Stimulated activated naive CD8-positive, alpha-beta T cell treated with anti-CD3 and anti-CD28 coated beads, Interleukin-15, amount 100 ng/mL, for 72 hours (primary cell): ENCODE data around the gene CLMN.
A peak's percentile ranks its signal among the peaks of the same experiment; 100 is the strongest.
"Not testable (repeated sequence)": the region's sequence is repeated elsewhere in the genome, so short reads cannot be mapped to it uniquely, and the experiment has no call there.

Source experiments
- ATAC-seq: fragments of 150-1000 bp; cut with Tn5 transposase; 2 replicates; pipeline ENCODE4 v1.10.0; 2021; ENCODE audit warnings: mild to moderate bottlenecking, moderate library complexity
- DNase-seq, 2 donors: peaks; one replicate each; pipeline ENCODE4 v3.0.0; 2021 to 2022
- H3K27ac Mint-ChIP-seq, 2 donors: one replicate each; pipeline ENCODE4 v1.8.0; 2022; ENCODE audit warnings: mild to moderate bottlenecking in 2 of 2, mixed read lengths in 2 of 2, moderate library complexity in 2 of 2
- H3K27me3 Mint-ChIP-seq: one replicate; pipeline ENCODE4 v1.8.0; 2022; ENCODE audit warnings: mixed read lengths
- H3K4me1 Mint-ChIP-seq: one replicate; pipeline ENCODE4 v1.8.0; 2022; ENCODE audit warnings: mild to moderate bottlenecking, mixed read lengths
- H3K4me3 Mint-ChIP-seq, 2 donors: one replicate each; pipeline ENCODE4 v1.8.0; 2022; ENCODE audit warnings: mild to moderate bottlenecking in 2 of 2, mixed read lengths in 2 of 2, moderate library complexity in 1 of 2
- H3K9me3 Mint-ChIP-seq, 2 donors: one replicate each; pipeline ENCODE4 v1.8.0; 2022; ENCODE audit warnings: mixed read lengths in 2 of 2

The CLMN gene

GRCh38 chr14:95192311-95192710, 127.4 kb downstream of the CLMN start:
- Mint-ChIP-seq H3K4me3 (no peak overlapping the region), H3K4me1 (peaks cover 16% of the 10 kb centered on the region), H3K27ac (peak overlapping the region in 1 of 2 donors; percentile 57), H3K9me3 (peaks cover 4 to 6% of the 10 kb centered on the region in 2 donors), H3K27me3 (peaks cover 25% of the 10 kb centered on the region)
- DNase-seq (no peak), ATAC-seq (no peak)

GRCh38 chr14:95191445-95192199, 128.1 kb downstream of the CLMN start:
- Mint-ChIP-seq H3K27ac (peak overlapping the region; percentile 71 to 81), H3K4me3 (no peak overlapping the region), H3K27me3 (peaks cover 32% of the 10 kb centered on the region), H3K4me1 (peaks cover 15% of the 10 kb centered on the region), H3K9me3 (peaks cover 4 to 6% of the 10 kb centered on the region in 2 donors)
- DNase-seq, result no peak
- ATAC-seq, result no peak

GRCh38 chr14:95190857-95191256, 128.9 kb downstream of the CLMN start:
- Mint-ChIP-seq H3K9me3 (peaks cover 4 to 6% of the 10 kb centered on the region in 2 donors), H3K4me3 (no peak overlapping the region), H3K27me3 (peaks cover 39% of the 10 kb centered on the region), H3K4me1 (peaks cover 9% of the 10 kb centered on the region), H3K27ac (peak overlapping the region in 1 of 2 donors; percentile 81)
- DNase-seq, result no peak
- ATAC-seq, result no peak

- H3K27ac Mint-ChIP-seq, result no peak overlapping the region
- H3K9me3 Mint-ChIP-seq, result peaks cover 4 to 6% of the 10 kb centered on the region in 2 donors
- ATAC-seq (no peak), DNase-seq (no peak)
- peaks cover 44% of the 10 kb centered on the region for H3K27me3 Mint-ChIP-seq
- H3K4me3 Mint-ChIP-seq, result no peak overlapping the region
- peaks cover 14% of the 10 kb centered on the region for H3K4me1 Mint-ChIP-seq
Measured at GRCh38 chr14:95190346-95190840, 129.3 kb downstream of the CLMN start.

GRCh38 chr14:95189367-95190132, 130.2 kb downstream of the CLMN start:
- ATAC-seq (no peak), DNase-seq (no peak)

GRCh38 chr14:95188380-95188779, 131.3 kb downstream of the CLMN start:
- ATAC-seq (no peak), DNase-seq (no peak)
- peaks cover 16% of the 10 kb centered on the region for H3K4me1 Mint-ChIP-seq
- no peak overlapping the region for H3K27ac Mint-ChIP-seq
- peaks cover 53% of the 10 kb centered on the region for H3K27me3 Mint-ChIP-seq
- H3K4me3 Mint-ChIP-seq, result no peak overlapping the region
- H3K9me3 Mint-ChIP-seq, result peaks cover 4 to 6% of the 10 kb centered on the region in 2 donors

More at GRCh38 chr14:95189367-95190132, 130.2 kb downstream of the CLMN start:
- H3K27ac Mint-ChIP-seq, result no peak overlapping the region
- no peak overlapping the region for H3K4me3 Mint-ChIP-seq
- peaks cover 16% of the 10 kb centered on the region for H3K4me1 Mint-ChIP-seq
- H3K27me3 Mint-ChIP-seq, result peaks cover 53% of the 10 kb centered on the region
- H3K9me3 Mint-ChIP-seq, result peaks cover 4 to 6% of the 10 kb centered on the region in 2 donors

- Mint-ChIP-seq H3K4me3 (peak overlapping the region in 1 of 2 donors; percentile 16), H3K9me3 (peaks cover 4 to 6% of the 10 kb centered on the region in 2 donors), H3K4me1 (peaks cover 9% of the 10 kb centered on the region), H3K27me3 (peaks cover 50% of the 10 kb centered on the region), H3K27ac (no peak overlapping the region)
- DNase-seq, result no peak
- ATAC-seq, result no peak
Measured at GRCh38 chr14:95185767-95186392, 133.8 kb downstream of the CLMN start.

GRCh38 chr14:95185033-95185766, 134.5 kb downstream of the CLMN start:
- H3K4me3 Mint-ChIP-seq, result peak overlapping the region in 1 of 2 donors; percentile 16
- no peak for DNase-seq
- peaks cover 43% of the 10 kb centered on the region for H3K27me3 Mint-ChIP-seq
- H3K4me1 Mint-ChIP-seq, result peaks cover 7% of the 10 kb centered on the region
- H3K9me3 Mint-ChIP-seq, result peaks cover 4 to 6% of the 10 kb centered on the region in 2 donors
- H3K27ac Mint-ChIP-seq, result peak overlapping the region in 1 of 2 donors; percentile 72
- ATAC-seq, result no peak

- no peak for DNase-seq
- Mint-ChIP-seq H3K27me3 (peaks cover 43% of the 10 kb centered on the region), H3K4me1 (peaks cover 7% of the 10 kb centered on the region), H3K27ac (no peak overlapping the region), H3K9me3 (peaks cover 4 to 6% of the 10 kb centered on the region in 2 donors), H3K4me3 (no peak overlapping the region)
- ATAC-seq, result no peak
Measured at GRCh38 chr14:95184413-95184790, 135.3 kb downstream of the CLMN start.

- ATAC-seq (no peak), DNase-seq (no peak)
- Mint-ChIP-seq H3K27ac (no peak overlapping the region), H3K9me3 (peaks cover 4 to 6% of the 10 kb centered on the region in 2 donors), H3K4me1 (peaks cover 7% of the 10 kb centered on the region), H3K27me3 (peaks cover 43% of the 10 kb centered on the region), H3K4me3 (no peak overlapping the region)
Measured at GRCh38 chr14:95183532-95184412, 135.9 kb downstream of the CLMN start.

- ATAC-seq (no peak), DNase-seq (no peak)
- Mint-ChIP-seq H3K4me1 (peaks cover 7% of the 10 kb centered on the region), H3K9me3 (peaks cover 1 to 4% of the 10 kb centered on the region in 2 donors), H3K4me3 (no peak overlapping the region), H3K27ac (no peak overlapping the region), H3K27me3 (peaks cover 36% of the 10 kb centered on the region)
Measured at GRCh38 chr14:95183082-95183481, 136.6 kb downstream of the CLMN start.

- H3K27me3 Mint-ChIP-seq, result peaks cover 29% of the 10 kb centered on the region
- peaks cover 7% of the 10 kb centered on the region for H3K4me1 Mint-ChIP-seq
- ATAC-seq (no peak), DNase-seq (no peak)
- no peak overlapping the region for H3K4me3 Mint-ChIP-seq
- H3K9me3 Mint-ChIP-seq, result no peaks in the 10 kb centered on the region
- H3K27ac Mint-ChIP-seq, result no peak overlapping the region
Measured at GRCh38 chr14:95182379-95182778, 137.3 kb downstream of the CLMN start.

GRCh38 chr14:95180966-95181741, 138.6 kb downstream of the CLMN start:
- DNase-seq (no peak), ATAC-seq (no peak)
- H3K27me3 Mint-ChIP-seq, result peaks cover 17% of the 10 kb centered on the region
- peak overlapping the region in 1 of 2 donors; percentile 82 for H3K27ac Mint-ChIP-seq
- no peaks in the 10 kb centered on the region for H3K9me3 Mint-ChIP-seq
- H3K4me3 Mint-ChIP-seq, result no peak overlapping the region
- peaks cover 7% of the 10 kb centered on the region for H3K4me1 Mint-ChIP-seq

GRCh38 chr14:95175670-95176069, 144.0 kb downstream of the CLMN start:
- not testable (repeated sequence) for H3K27me3 Mint-ChIP-seq, H3K4me3 Mint-ChIP-seq, H3K4me1 Mint-ChIP-seq, H3K9me3 Mint-ChIP-seq, DNase-seq, H3K27ac Mint-ChIP-seq, ATAC-seq
